Parathyroid adenoma (tissue), 2 donors: Measurements from ENCODE around the gene CAMK2D.

Experiments
- H2AFZ ChIP-seq: fragments of 300-600 bp; sonication (generic); one replicate; pipeline ENCODE4 v1.7.0; 2017; ENCODE audit warnings: antibody characterized with exemption, mild to moderate bottlenecking
- H3K27ac ChIP-seq: fragments of 300-600 bp; sonication (generic); one replicate; pipeline ENCODE4 v1.7.0; 2017
- H3K27me3 ChIP-seq: fragments of 300-600 bp; sonication (generic); one replicate; pipeline ENCODE4 v1.7.0; 2017; ENCODE audit warnings: low read length; ENCODE audit not compliant: control insufficient read depth, insufficient read depth
- H3K36me3 ChIP-seq: fragments of 300-600 bp; sonication (generic); one replicate; pipeline ENCODE4 v1.7.0; 2017; ENCODE audit warnings: low read length; ENCODE audit not compliant: control insufficient read depth, insufficient read depth
- H3K4me1 ChIP-seq: fragments of 300-600 bp; sonication (generic); one replicate; pipeline ENCODE4 v1.7.0; 2017; ENCODE audit warnings: control low read depth
- H3K4me2 ChIP-seq: fragments of 300-600 bp; sonication (generic); one replicate; pipeline ENCODE4 v1.7.0; 2017; ENCODE audit warnings: low read length
- H3K4me3 ChIP-seq: fragments of 300-600 bp; sonication (generic); one replicate; pipeline ENCODE4 v1.7.0; 2017; ENCODE audit warnings: low read depth, low read length
- H3K79me2 ChIP-seq: fragments of 300-600 bp; sonication (generic); one replicate; pipeline ENCODE4 v1.7.0; 2017; ENCODE audit warnings: control low read depth
- H3K9ac ChIP-seq: fragments of 300-600 bp; sonication (generic); one replicate; pipeline ENCODE4 v1.7.0; 2017; ENCODE audit warnings: mild to moderate bottlenecking
- H3K9me3 ChIP-seq: fragments of 300-600 bp; sonication (generic); one replicate; pipeline ENCODE4 v1.7.0; 2017; ENCODE audit warnings: low read length; ENCODE audit not compliant: control insufficient read depth
- CTCF ChIP-seq: fragments of 300-600 bp; sonication (generic); IDR thresholded peaks from one replicate; pipeline ENCODE4 v1.7.0; 2017; ENCODE audit warnings: antibody characterized with exemption, mild to moderate bottlenecking
- donor health status: primary hyperparathyroidism.

CAMK2D gene

GRCh38 chr4:113783289-113783688 is 21.8 kb upstream of the CAMK2D start:
- no peak for TF ChIP-seq CTCF
- H3K4me1 ChIP-seq, result no peaks in the 10 kb centered on the region
- no peaks in the 10 kb centered on the region for H3K27me3 ChIP-seq
- H3K4me2 ChIP-seq, result no peak overlapping the region
- no peak overlapping the region for H3K9ac ChIP-seq
- H2AFZ ChIP-seq, result no peak overlapping the region
- no peaks in the 10 kb centered on the region for H3K36me3 ChIP-seq
- no peaks in the 10 kb centered on the region for H3K79me2 ChIP-seq
- H3K4me3 ChIP-seq, result no peak overlapping the region
- H3K9me3 ChIP-seq, result no peaks in the 10 kb centered on the region
- no peak overlapping the region for H3K27ac ChIP-seq

GRCh38 chr4:113781439-113782040 is 20.0 kb upstream of the CAMK2D start:
- Histone ChIP-seq H3K27me3 (no peaks in the 10 kb centered on the region), H3K4me3 (no peak overlapping the region), H3K9ac (no peak overlapping the region), H3K4me2 (no peak overlapping the region), H3K36me3 (no peaks in the 10 kb centered on the region), H3K79me2 (no peaks in the 10 kb centered on the region), H3K4me1 (no peaks in the 10 kb centered on the region), H3K9me3 (no peaks in the 10 kb centered on the region), H3K27ac (no peak overlapping the region), H2AFZ (no peak overlapping the region)
- TF ChIP-seq CTCF, result peak; percentile 45

GRCh38 chr4:113776679-113777078 is 15.1 kb upstream of the CAMK2D start:
- Histone ChIP-seq H3K9ac (no peak overlapping the region), H3K4me2 (no peak overlapping the region), H2AFZ (no peak overlapping the region), H3K27me3 (no peaks in the 10 kb centered on the region), H3K4me3 (no peak overlapping the region), H3K36me3 (no peaks in the 10 kb centered on the region), H3K79me2 (no peaks in the 10 kb centered on the region), H3K4me1 (no peaks in the 10 kb centered on the region), H3K27ac (no peak overlapping the region), H3K9me3 (no peaks in the 10 kb centered on the region)
- no peak for TF ChIP-seq CTCF

- no peaks in the 10 kb centered on the region for H3K27me3 ChIP-seq
- no peaks in the 10 kb centered on the region for H3K9me3 ChIP-seq
- H3K36me3 ChIP-seq, result no peaks in the 10 kb centered on the region
- H2AFZ ChIP-seq, result no peak overlapping the region
- no peaks in the 10 kb centered on the region for H3K4me1 ChIP-seq
- H3K4me3 ChIP-seq, result no peak overlapping the region
- H3K4me2 ChIP-seq, result no peak overlapping the region
- no peak overlapping the region for H3K27ac ChIP-seq
- H3K79me2 ChIP-seq, result no peaks in the 10 kb centered on the region
- no peak for TF ChIP-seq CTCF
- no peak overlapping the region for H3K9ac ChIP-seq
Measured at GRCh38 chr4:113776016-113776415, 14.5 kb upstream of the CAMK2D start.

- Histone ChIP-seq H3K79me2 (no peaks in the 10 kb centered on the region), H3K36me3 (no peaks in the 10 kb centered on the region), H3K4me1 (no peaks in the 10 kb centered on the region), H3K4me2 (no peak overlapping the region), H3K9me3 (no peaks in the 10 kb centered on the region), H3K4me3 (no peak overlapping the region), H3K27ac (no peak overlapping the region), H3K27me3 (no peaks in the 10 kb centered on the region), H2AFZ (no peak overlapping the region), H3K9ac (no peak overlapping the region)
- TF ChIP-seq CTCF, result no peak
Measured at GRCh38 chr4:113773756-113774155, 12.2 kb upstream of the CAMK2D start.
